Neuronal stem cell (in vitro differentiated cells): ENCODE results near the gene MYG1.

Experiments used
- DNase-seq: peaks from one replicate; pipeline ENCODE4 v3.0.0-alpha.2; 2013; ENCODE audit warnings: low spot score
- H2AFZ ChIP-seq: one replicate; pipeline ENCODE4 v1.6.1; 2013; ENCODE audit warnings: mild to moderate bottlenecking, low read length, inconsistent platforms
- H2AK5ac ChIP-seq: 2 replicates; pipeline ENCODE4 v1.6.1; 2013; ENCODE audit warnings: low read depth, mild to moderate bottlenecking, inconsistent platforms, low read length, moderate library complexity, mixed read lengths
- H2BK120ac ChIP-seq: 2 replicates; pipeline ENCODE4 v1.6.1; 2013; ENCODE audit warnings: low read depth, mild to moderate bottlenecking, inconsistent platforms, low read length, moderate library complexity, mixed read lengths
- H2BK12ac ChIP-seq: one replicate; pipeline ENCODE4 v1.6.1; 2013; ENCODE audit warnings: low read length, inconsistent platforms
- H2BK15ac ChIP-seq: 2 replicates; pipeline ENCODE4 v1.6.1; 2013; ENCODE audit warnings: mild to moderate bottlenecking, low read length, inconsistent platforms, mixed read lengths
- H2BK5ac ChIP-seq: one replicate; pipeline ENCODE4 v1.6.1; 2013; ENCODE audit warnings: inconsistent platforms, mild to moderate bottlenecking, low read length, moderate library complexity
- H3K14ac ChIP-seq: one replicate; pipeline ENCODE4 v1.6.1; 2013; ENCODE audit warnings: low read length, inconsistent platforms
- H3K18ac ChIP-seq: 2 replicates; pipeline ENCODE4 v1.6.1; 2013; ENCODE audit warnings: low read length, inconsistent platforms
- H3K23ac ChIP-seq: 2 replicates; pipeline ENCODE4 v1.6.1; 2013; ENCODE audit warnings: low read depth, mild to moderate bottlenecking, mixed read lengths, low read length, inconsistent platforms; ENCODE audit not compliant: poor library complexity
- H3K27ac ChIP-seq: replicated peaks from 3 replicates; pipeline ENCODE4 v1.5.1; 2013; ENCODE audit warnings: low read length, inconsistent platforms
- H3K27me3 ChIP-seq, 3 experiments: 2 replicates each; pipeline ENCODE4 v1.6.1; 2013; ENCODE audit warnings: low read length in 3 of 3, mild to moderate bottlenecking in 2 of 3, inconsistent platforms in 1 of 3, low read depth in 1 of 3, mixed read lengths in 1 of 3, moderate library complexity in 1 of 3; ENCODE audit not compliant: control insufficient read depth in 3 of 3, insufficient read depth in 3 of 3
- H3K36me3 ChIP-seq, 2 donors: replicated peaks in 1 of 2; 2 replicates each; pipeline ENCODE4 v1.6.1; 2013; ENCODE audit warnings: low read length in 2 of 2; ENCODE audit not compliant: control insufficient read depth in 2 of 2, insufficient read depth in 2 of 2
- H3K4ac ChIP-seq: 2 replicates; pipeline ENCODE4 v1.6.1; 2013; ENCODE audit warnings: inconsistent platforms, mild to moderate bottlenecking, low read length, moderate library complexity
- H3K4me1 ChIP-seq, 2 donors: 1 replicate in 1 of 2; 2 replicates in 1 of 2; pipeline ENCODE4 v1.6.1; 2013; ENCODE audit warnings: low read length in 2 of 2, low read depth in 1 of 2; ENCODE audit not compliant: control insufficient read depth in 2 of 2, insufficient read depth in 1 of 2
- H3K4me2 ChIP-seq: one replicate; pipeline ENCODE4 v1.6.1; 2013; ENCODE audit warnings: mild to moderate bottlenecking, low read length, inconsistent platforms; ENCODE audit not compliant: insufficient read depth, poor library complexity, severe bottlenecking
- H3K4me3 ChIP-seq, 2 donors: 2 replicates each; pipeline ENCODE4 v1.5.1; 2013; ENCODE audit warnings: low read length in 2 of 2, mild to moderate bottlenecking in 2 of 2, inconsistent platforms in 1 of 2, moderate library complexity in 1 of 2
- H3K79me1 ChIP-seq: one replicate; pipeline ENCODE4 v1.6.1; 2013; ENCODE audit warnings: low read depth, mild to moderate bottlenecking, inconsistent platforms, low read length, moderate library complexity
- H3K9ac ChIP-seq: one replicate; pipeline ENCODE4 v1.6.1; 2013; ENCODE audit warnings: mild to moderate bottlenecking, low read depth, low read length, inconsistent platforms; ENCODE audit not compliant: poor library complexity
- H3K9me3 ChIP-seq, 2 donors: replicated peaks in 1 of 2; 2 replicates each; pipeline versions ENCODE3 to v1.6.1; 2013; ENCODE audit warnings: low read length in 2 of 2, mild to moderate bottlenecking in 2 of 2, inconsistent platforms in 1 of 2, low read depth in 1 of 2, mixed read lengths in 1 of 2, moderate library complexity in 1 of 2; ENCODE audit not compliant: control insufficient read depth in 2 of 2, insufficient read depth in 1 of 2
- H4K8ac ChIP-seq: one replicate; pipeline ENCODE4 v1.6.1; 2013; ENCODE audit warnings: low read depth, mild to moderate bottlenecking, inconsistent platforms, low read length, moderate library complexity
- H4K91ac ChIP-seq: one replicate; pipeline ENCODE4 v1.6.1; 2013; ENCODE audit warnings: low read length, low read depth, mild to moderate bottlenecking, inconsistent platforms; ENCODE audit not compliant: poor library complexity
- WGBS, 2 donors: extraction: QIAGEN DNeasy Blood & Tissue Kit; methylation state at CpG; one replicate each; pipeline ENCODE4 v1.1.7; 2013; ENCODE audit warnings: missing lambda C conversion rate in 2 of 2, mixed read lengths in 1 of 2; ENCODE audit not compliant: insufficient read length in 2 of 2, insufficient replicate concordance in 1 of 2; ENCODE audit errors: extremely low coverage in 2 of 2; 5-methylcytosine and 5-hydroxymethylcytosine counted together

The MYG1 gene

DNA sequence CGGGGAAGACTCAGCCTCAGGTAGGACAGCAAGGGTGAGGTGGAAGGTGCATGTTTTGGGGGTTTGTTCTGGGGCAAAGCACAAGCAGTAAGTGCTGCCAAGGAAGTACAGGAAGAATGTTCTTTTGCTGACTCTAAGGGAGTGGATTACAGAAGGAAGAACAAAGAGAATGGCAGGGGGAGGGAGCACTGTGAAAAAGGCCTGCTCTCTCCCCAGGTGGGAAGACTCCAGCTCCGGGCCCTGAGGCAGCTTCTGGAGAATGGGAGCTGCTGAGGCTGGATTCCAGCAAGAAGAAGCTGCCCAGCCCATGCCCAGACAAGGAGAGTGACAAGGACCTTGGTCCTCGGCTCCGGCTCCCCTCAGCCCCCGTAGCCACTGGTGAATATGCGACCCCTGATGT, 11.2 kb upstream of the MYG1 start:
- Histone ChIP-seq H3K79me1 (no peaks in the 10 kb centered on the region), H2AFZ (no peak overlapping the region), H3K27me3 (no peaks in the 10 kb centered on the region), H3K4me3 (no peak overlapping the region), H2BK12ac (no peak overlapping the region), H3K9me3 (no peaks in the 10 kb centered on the region), H2BK15ac (no peak overlapping the region), H3K27ac (no peak overlapping the region), H2BK5ac (no peak overlapping the region), H4K8ac (no peak overlapping the region), H3K9ac (no peak overlapping the region), H3K4me2 (no peak overlapping the region), H3K23ac (no peak overlapping the region), H3K4me1 (no peaks in the 10 kb centered on the region), H2BK120ac (no peak overlapping the region), H3K18ac (no peak overlapping the region), H4K91ac (no peak overlapping the region), H2AK5ac (no peak overlapping the region), H3K4ac (no peak overlapping the region), H3K14ac (no peak overlapping the region), H3K36me3 (peaks cover 71 to 91% of the 10 kb centered on the region in 2 donors)
- no peak for DNase-seq
- no CpG with 5 or more reads among the region's 6 CpGs for WGBS, 2 donors

DNA sequence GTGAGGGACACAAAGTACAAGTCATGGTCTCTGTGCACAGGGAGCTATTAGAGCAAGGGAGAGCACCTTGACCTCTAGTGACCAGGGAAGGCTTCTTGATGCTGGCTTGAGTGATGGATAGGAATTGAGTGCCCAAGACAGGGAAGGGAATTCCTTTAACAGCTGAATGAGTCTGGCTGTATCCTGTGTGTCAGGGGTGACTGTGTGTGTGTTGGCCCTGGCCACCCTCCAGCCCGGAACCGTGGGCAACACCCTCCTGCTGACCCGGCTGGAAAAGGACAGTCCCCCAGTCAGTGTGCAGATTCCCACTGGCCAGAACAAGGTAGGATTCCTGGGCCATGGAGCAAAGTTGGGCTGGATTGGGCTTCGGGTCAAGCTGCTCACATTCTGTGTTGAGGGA, 9.6 kb upstream of the MYG1 start:
- no peak overlapping the region for H2AFZ ChIP-seq
- no CpG with 5 or more reads among the region's 4 CpGs for WGBS, 2 donors

DNA sequence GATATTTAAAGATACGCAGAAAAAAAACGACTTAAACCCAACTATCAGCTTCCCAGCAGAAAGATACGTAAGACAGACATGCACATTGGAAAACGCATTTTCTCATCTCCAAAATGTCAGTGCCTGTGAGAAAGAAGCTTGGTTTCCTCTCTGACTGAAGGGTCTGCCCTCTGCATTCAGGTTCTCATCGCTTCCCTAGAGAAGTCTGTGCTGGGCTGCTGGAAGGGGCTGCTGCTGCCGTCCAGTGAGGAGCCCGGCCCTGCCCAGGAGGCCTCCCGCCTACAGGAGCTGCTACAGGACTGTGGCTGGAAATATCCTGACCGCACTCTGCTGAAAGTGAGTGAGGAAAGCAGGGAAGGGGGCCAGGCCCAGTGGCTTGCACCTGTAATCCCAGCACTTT, 8.8 kb upstream of the MYG1 start:
- no CpG with 5 or more reads among the region's 9 CpGs for WGBS, 2 donors
- no peak overlapping the region for H2BK5ac ChIP-seq
- H2AK5ac ChIP-seq, result no peak overlapping the region
- no peak overlapping the region for H3K4ac ChIP-seq
- H3K4me3 ChIP-seq, result no peak overlapping the region
- no peak overlapping the region for H3K4me2 ChIP-seq
- no peak overlapping the region for H2BK120ac ChIP-seq
- no peak overlapping the region for H4K91ac ChIP-seq
- H3K14ac ChIP-seq, result no peak overlapping the region
- H3K27ac ChIP-seq, result no peak overlapping the region
- H2BK15ac ChIP-seq, result no peak overlapping the region
- H3K23ac ChIP-seq, result no peak overlapping the region
- H3K79me1 ChIP-seq, result peaks cover 2% of the 10 kb centered on the region
- no peaks in the 10 kb centered on the region for H3K27me3 ChIP-seq
- no peak overlapping the region for H4K8ac ChIP-seq
- no peak overlapping the region for H3K9ac ChIP-seq
- no peak for DNase-seq
- H3K9me3 ChIP-seq, result no peaks in the 10 kb centered on the region
- no peak overlapping the region for H2BK12ac ChIP-seq
- H2AFZ ChIP-seq, result no peak overlapping the region
- H3K36me3 ChIP-seq, result peaks cover 61 to 82% of the 10 kb centered on the region in 2 donors
- no peak overlapping the region for H3K18ac ChIP-seq
- peaks cover 0 to 2% of the 10 kb centered on the region in 2 donors for H3K4me1 ChIP-seq

More for the DNA sequence above, 9.6 kb upstream of the MYG1 start:
- H3K23ac ChIP-seq, result peak overlapping the region; percentile 1
- no peak overlapping the region for H2BK120ac ChIP-seq
- H3K4ac ChIP-seq, result no peak overlapping the region
- no peak overlapping the region for H4K91ac ChIP-seq
- no peaks in the 10 kb centered on the region for H3K9me3 ChIP-seq
- H3K14ac ChIP-seq, result no peak overlapping the region
- no peak overlapping the region for H2BK12ac ChIP-seq
- peaks cover 64 to 87% of the 10 kb centered on the region in 2 donors for H3K36me3 ChIP-seq
- no peak overlapping the region for H2BK5ac ChIP-seq
- peaks cover 0 to under 1% of the 10 kb centered on the region in 2 donors for H3K4me1 ChIP-seq
- no peak overlapping the region for H2BK15ac ChIP-seq
- H3K27ac ChIP-seq, result no peak overlapping the region
- H3K18ac ChIP-seq, result no peak overlapping the region
- H3K79me1 ChIP-seq, result no peaks in the 10 kb centered on the region
- H3K4me3 ChIP-seq, result peak overlapping the region in 1 of 2 donors; percentile 21
- no peak overlapping the region for H4K8ac ChIP-seq
- no peak overlapping the region for H3K9ac ChIP-seq
- H3K27me3 ChIP-seq, result no peaks in the 10 kb centered on the region
- no peak for DNase-seq
- no peak overlapping the region for H3K4me2 ChIP-seq
- no peak overlapping the region for H2AK5ac ChIP-seq

DNA sequence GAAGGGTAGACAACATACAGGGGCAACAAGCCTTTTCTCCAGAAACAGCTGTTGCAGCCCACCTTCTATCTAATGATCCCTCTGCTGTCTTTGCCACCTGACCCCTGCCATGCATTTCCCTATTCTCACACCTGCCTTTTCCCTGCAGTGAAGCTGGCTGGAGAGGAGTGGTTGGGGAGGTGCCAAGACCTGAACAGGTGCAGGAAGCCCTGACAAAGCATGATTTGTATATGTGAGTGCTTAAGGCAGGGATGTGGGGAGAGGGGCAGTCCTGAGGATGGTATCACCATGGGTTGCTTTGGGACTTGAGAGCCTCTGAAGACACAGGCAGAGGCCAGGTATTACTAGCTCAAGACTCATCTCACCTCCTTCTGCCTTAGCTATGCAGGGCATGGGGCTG, 7.1 kb upstream of the MYG1 start:
- Histone ChIP-seq H2AK5ac (no peak overlapping the region), H3K4me1 (peaks cover 0 to 4% of the 10 kb centered on the region in 2 donors), H2BK5ac (no peak overlapping the region), H2BK15ac (no peak overlapping the region), H4K91ac (no peak overlapping the region), H3K9me3 (no peaks in the 10 kb centered on the region), H3K9ac (no peak overlapping the region), H2AFZ (no peak overlapping the region), H4K8ac (no peak overlapping the region), H2BK12ac (no peak overlapping the region), H3K4me3 (no peak overlapping the region), H3K79me1 (peaks cover 7% of the 10 kb centered on the region), H3K4ac (no peak overlapping the region), H3K14ac (no peak overlapping the region), H3K27me3 (no peaks in the 10 kb centered on the region), H3K4me2 (no peak overlapping the region), H3K18ac (no peak overlapping the region), H2BK120ac (no peak overlapping the region), H3K23ac (no peak overlapping the region), H3K36me3 (peaks cover 50 to 79% of the 10 kb centered on the region in 2 donors), H3K27ac (no peak overlapping the region)
- DNase-seq, result no peak
